Measurements from ENCODE around the gene KRT81. TPM values are rescaled to one million over a fixed set of nuclear protein-coding genes. Genes with fewer than 3 reads are reported as not detected.

The KRT81 gene
- total RNA-seq = 1 to 10 TPM in 1 of 2 donors, not detected in 1; 1.7 TPM

DNA sequence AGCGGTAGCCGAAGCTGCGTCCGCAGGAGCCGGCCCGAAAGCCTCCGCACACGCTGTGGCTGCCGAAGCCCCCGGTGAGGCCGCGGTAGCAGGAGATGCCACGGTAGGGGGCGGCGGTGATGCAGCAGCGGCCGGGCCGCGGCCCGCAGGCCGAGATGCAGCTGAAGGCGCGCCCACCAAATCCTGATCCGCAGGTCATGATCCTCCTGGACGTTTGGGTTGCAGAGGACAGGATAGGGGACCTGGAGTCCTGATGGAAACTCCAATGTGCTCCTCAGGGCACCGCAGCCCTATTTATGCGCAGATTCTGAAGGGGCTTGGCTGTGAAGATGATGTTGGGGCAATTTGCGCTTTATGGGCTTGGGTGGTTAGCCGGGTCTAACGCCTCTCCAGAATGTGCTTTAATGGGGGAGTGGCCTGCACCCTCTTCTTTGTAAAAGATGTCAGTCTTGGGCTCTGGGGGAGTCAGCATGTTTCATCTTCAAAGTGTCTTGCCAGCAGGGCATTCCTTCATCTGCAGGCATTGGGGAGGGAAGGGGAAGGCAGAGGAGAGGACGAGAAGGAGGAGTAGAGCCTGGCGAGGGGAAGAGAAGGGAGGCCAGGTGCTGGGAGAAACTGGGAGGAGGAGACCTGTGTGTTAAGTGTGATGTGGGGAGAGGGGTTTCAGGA, at the start of gene KRT81:
Gene KRT81, minus strand, starts transcription at position 268 of the 669 bp plus-strand sequence. Its CDS starts 69 bp downstream, at position 199.
- 68% methylated on average over 16 of the region's 32 CpGs for WGBS
- Histone ChIP-seq H3K4me3 (no peak within 1 kb of the TSS), H3K27me3 (replicated peaks; ENCODE audit: insufficient read depth) (peaks cover 2% of the 10 kb centered on the region), H3K4me1 (replicated peaks) (no peaks in the 10 kb centered on the region), H3K9me3 (no peaks in the 10 kb centered on the region), H3K27ac (no peak within 1 kb of the TSS), H3K36me3 (no peaks in the 10 kb centered on the region)
- intact Hi-C loops (cut with DNase I) = no loop called here
- DNase-seq (ENCODE audit: low spot score) = no peak
- no peak for TF ChIP-seq POLR2A (IDR thresholded peaks at IDR 0.05)
- no peak for TF ChIP-seq POLR2AphosphoS5 (IDR thresholded peaks at IDR 0.05)
- TF ChIP-seq, protein P1, sequence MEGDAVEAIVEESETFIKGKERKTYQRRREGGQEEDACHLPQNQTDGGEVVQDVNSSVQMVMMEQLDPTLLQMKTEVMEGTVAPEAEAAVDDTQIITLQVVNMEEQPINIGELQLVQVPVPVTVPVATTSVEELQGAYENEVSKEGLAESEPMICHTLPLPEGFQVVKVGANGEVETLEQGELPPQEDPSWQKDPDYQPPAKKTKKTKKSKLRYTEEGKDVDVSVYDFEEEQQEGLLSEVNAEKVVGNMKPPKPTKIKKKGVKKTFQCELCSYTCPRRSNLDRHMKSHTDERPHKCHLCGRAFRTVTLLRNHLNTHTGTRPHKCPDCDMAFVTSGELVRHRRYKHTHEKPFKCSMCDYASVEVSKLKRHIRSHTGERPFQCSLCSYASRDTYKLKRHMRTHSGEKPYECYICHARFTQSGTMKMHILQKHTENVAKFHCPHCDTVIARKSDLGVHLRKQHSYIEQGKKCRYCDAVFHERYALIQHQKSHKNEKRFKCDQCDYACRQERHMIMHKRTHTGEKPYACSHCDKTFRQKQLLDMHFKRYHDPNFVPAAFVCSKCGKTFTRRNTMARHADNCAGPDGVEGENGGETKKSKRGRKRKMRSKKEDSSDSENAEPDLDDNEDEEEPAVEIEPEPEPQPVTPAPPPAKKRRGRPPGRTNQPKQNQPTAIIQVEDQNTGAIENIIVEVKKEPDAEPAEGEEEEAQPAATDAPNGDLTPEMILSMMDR (IDR thresholded peaks at IDR 0.05) = no peak

DNA sequence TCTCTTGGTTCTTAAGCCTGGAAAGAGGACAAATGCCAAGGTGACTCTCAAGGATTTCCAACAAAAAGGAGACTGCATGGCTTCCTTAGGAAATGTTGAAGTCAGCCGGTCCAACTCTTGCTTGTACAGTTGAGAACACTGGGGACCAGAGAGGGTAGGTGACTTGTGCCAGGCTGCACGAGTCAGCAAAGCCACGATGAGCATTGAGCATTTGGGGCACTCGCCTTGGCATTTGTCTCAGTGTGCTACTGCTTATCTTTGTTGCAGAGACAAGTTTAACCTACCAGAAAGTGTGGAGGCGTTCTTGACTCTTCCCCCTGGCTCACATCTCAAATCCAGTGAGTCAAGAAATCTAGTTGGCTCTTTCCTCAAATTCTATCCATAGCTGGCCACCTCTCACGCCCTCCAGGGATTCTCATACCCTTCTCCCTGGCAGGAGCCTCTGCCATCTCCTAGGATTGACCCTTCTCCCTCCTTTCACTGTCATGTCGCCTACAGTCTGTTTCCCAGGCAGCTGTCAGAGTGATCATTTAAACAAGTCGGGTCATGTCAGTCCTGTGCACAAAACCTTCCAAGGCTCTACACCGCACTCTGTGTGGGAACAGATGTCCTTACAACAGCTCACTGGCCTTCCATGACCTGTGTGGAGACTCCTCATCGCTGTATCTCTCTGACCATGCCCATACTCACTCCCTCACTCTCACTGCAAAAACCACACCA, 47.1 kb upstream of the KRT81 start:
- Histone ChIP-seq H3K4me3 (no peak overlapping the region), H3K27me3 (replicated peaks; ENCODE audit: insufficient read depth) (no peaks in the 10 kb centered on the region), H3K4me1 (replicated peaks) (no peaks in the 10 kb centered on the region), H3K36me3 (no peaks in the 10 kb centered on the region), H3K27ac (no peak overlapping the region), H3K9me3 (no peaks in the 10 kb centered on the region)
- WGBS = 57% methylated on average over 10 of the region's 10 CpGs
- TF ChIP-seq, protein P1 (IDR thresholded peaks at IDR 0.05) = no peak
- TF ChIP-seq POLR2A (IDR thresholded peaks at IDR 0.05) = no peak
- TF ChIP-seq POLR2AphosphoS5 (IDR thresholded peaks at IDR 0.05) = no peak
- intact Hi-C loops (cut with DNase I) = no loop called here
- DNase-seq (ENCODE audit: low spot score) = no peak

DNA sequence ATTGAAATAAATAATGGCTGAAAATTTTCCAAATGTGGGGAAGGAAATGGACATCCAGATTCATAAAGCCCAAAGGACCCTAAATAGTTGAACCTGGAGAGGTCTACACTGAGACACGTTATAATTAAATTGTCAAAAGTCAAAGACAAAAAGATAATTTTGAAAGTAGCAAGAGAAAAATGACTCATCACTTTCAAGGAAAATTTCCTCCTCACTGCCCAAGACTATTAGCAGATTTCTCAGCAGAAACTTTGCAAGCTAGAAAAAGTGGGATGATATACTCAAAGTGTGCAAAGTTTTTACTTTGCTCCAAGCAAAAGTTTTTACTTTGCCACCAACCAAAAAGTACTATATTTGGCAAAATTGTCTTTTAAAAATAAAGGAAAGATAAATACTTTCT, 45.7 kb upstream of the KRT81 start:
- H3K36me3 ChIP-seq = no peaks in the 10 kb centered on the region
- H3K4me3 ChIP-seq = no peak overlapping the region
- intact Hi-C loops (cut with DNase I) = no loop called here
- no peak for DNase-seq (ENCODE audit: low spot score)
- H3K4me1 ChIP-seq (replicated peaks) = no peaks in the 10 kb centered on the region
- H3K9me3 ChIP-seq = no peaks in the 10 kb centered on the region
- no peaks in the 10 kb centered on the region for H3K27me3 ChIP-seq (replicated peaks; ENCODE audit: insufficient read depth)
- no peak for TF ChIP-seq POLR2A (IDR thresholded peaks at IDR 0.05)
- TF ChIP-seq, protein P1 (IDR thresholded peaks at IDR 0.05) = no peak
- no peak for TF ChIP-seq POLR2AphosphoS5 (IDR thresholded peaks at IDR 0.05)
- 54% methylated on average over 1 of the region's 1 CpG for WGBS
- no peak overlapping the region for H3K27ac ChIP-seq

DNA sequence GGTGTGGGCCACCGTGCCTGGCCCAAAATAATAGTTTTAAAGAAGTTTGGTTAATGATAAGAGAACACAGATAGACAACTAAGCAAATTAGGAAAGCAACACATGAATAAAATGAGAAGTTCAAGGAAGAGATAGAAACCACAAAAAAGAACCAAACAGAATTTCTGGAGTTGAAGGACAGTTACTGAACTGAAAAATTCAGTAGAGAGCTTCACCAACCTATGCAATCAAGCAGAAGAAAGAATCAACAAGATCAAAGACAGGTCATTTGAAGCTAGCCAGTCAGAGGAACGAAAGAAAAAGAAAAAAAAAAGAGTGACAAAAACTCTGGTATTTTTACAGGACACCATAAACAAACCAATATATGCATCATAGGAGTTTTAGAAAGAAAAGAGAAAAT, 45.3 kb upstream of the KRT81 start:
- Histone ChIP-seq H3K27me3 (replicated peaks; ENCODE audit: insufficient read depth) (no peaks in the 10 kb centered on the region), H3K4me3 (no peak overlapping the region), H3K4me1 (replicated peaks) (no peaks in the 10 kb centered on the region), H3K36me3 (no peaks in the 10 kb centered on the region), H3K9me3 (no peaks in the 10 kb centered on the region), H3K27ac (no peak overlapping the region)
- WGBS = 77% methylated on average over 2 of the region's 2 CpGs
- intact Hi-C loops (cut with DNase I) = no loop called here
- no peak for DNase-seq (ENCODE audit: low spot score)
- TF ChIP-seq POLR2AphosphoS5 (IDR thresholded peaks at IDR 0.05) = no peak
- no peak for TF ChIP-seq POLR2A (IDR thresholded peaks at IDR 0.05)
- TF ChIP-seq, protein P1 (IDR thresholded peaks at IDR 0.05) = no peak

All from prostate gland (tissue), 2 donors.